Liver (tissue), 9 donors: ENCODE data around the gene DPEP3. TPM values are rescaled to one million over a fixed set of nuclear protein-coding genes. Genes with fewer than 3 reads are reported as not detected.

ENCODE experiments used
- DNase-seq: peaks from one replicate; pipeline ENCODE4 v3.0.0-alpha.2; 2017; ENCODE audit warnings: low spot score
- H3K27ac ChIP-seq, 2 donors: one replicate each; pipeline ENCODE4 v1.7.0; 2013; ENCODE audit warnings: inconsistent platforms in 2 of 2, low read length in 2 of 2, control low read depth in 1 of 2, low read depth in 1 of 2, mild to moderate bottlenecking in 1 of 2
- H3K27me3 ChIP-seq, 4 donors: one replicate each; pipeline versions ENCODE4 v1.6.1 to v1.7.0; 2013; ENCODE audit warnings: low read length in 3 of 4, inconsistent platforms in 1 of 4, mild to moderate bottlenecking in 1 of 4, moderate library complexity in 1 of 4; ENCODE audit not compliant: control insufficient read depth in 4 of 4, insufficient read depth in 4 of 4
- H3K36me3 ChIP-seq, 4 donors: one replicate each; pipeline versions ENCODE4 v1.6.1 to v1.7.0; 2013; ENCODE audit warnings: low read length in 3 of 4, mild to moderate bottlenecking in 3 of 4, low read depth in 1 of 4, moderate library complexity in 1 of 4; ENCODE audit not compliant: control insufficient read depth in 4 of 4, insufficient read depth in 3 of 4
- H3K4me1 ChIP-seq, 4 donors: one replicate each; pipeline versions ENCODE4 v1.6.1 to v1.7.0; 2013; ENCODE audit warnings: low read length in 3 of 4, mild to moderate bottlenecking in 3 of 4, moderate library complexity in 1 of 4; ENCODE audit not compliant: control insufficient read depth in 4 of 4, insufficient read depth in 4 of 4
- H3K4me3 ChIP-seq, 3 donors: one replicate each; pipeline versions ENCODE4 v1.6.1 to v1.7.0; 2013; ENCODE audit warnings: low read length in 3 of 3, control low read depth in 1 of 3, low read depth in 1 of 3, mild to moderate bottlenecking in 1 of 3
- H3K9ac ChIP-seq, 2 donors: one replicate each; pipeline ENCODE4 v1.7.0; 2013; ENCODE audit warnings: low read length in 2 of 2, mild to moderate bottlenecking in 2 of 2, moderate library complexity in 2 of 2, control low read depth in 1 of 2, low read depth in 1 of 2
- H3K9me3 ChIP-seq, 4 donors: one replicate each; pipeline versions ENCODE4 v1.6.1 to v1.7.0; 2013; ENCODE audit warnings: low read length in 3 of 4; ENCODE audit not compliant: control insufficient read depth in 4 of 4
- FOXA2 ChIP-seq: IDR thresholded peaks from 2 replicates; pipeline ENCODE4 v1.6.1; 2016; ENCODE audit warnings: antibody characterized with exemption
- GABPA ChIP-seq, 2 donors: IDR thresholded peaks in 1 of 2; conservative IDR thresholded peaks in 1 of 2; 2 replicates each; pipeline ENCODE4 v1.6.1; 2016; ENCODE audit warnings: antibody characterized with exemption in 2 of 2, mild to moderate bottlenecking in 1 of 2, moderate library complexity in 1 of 2
- HNF4A ChIP-seq, 2 donors: conservative IDR thresholded peaks; 2 replicates each; pipeline ENCODE4 v1.6.1; 2016; ENCODE audit warnings: antibody characterized with exemption in 2 of 2, mild to moderate bottlenecking in 2 of 2
- HNF4G ChIP-seq: IDR thresholded peaks from 2 replicates; pipeline ENCODE4 v1.6.1; 2016; ENCODE audit warnings: antibody characterized with exemption
- JUND ChIP-seq, 2 donors: IDR thresholded peaks; 2 replicates each; pipeline ENCODE4 v1.6.1; 2016; ENCODE audit warnings: antibody characterized with exemption in 2 of 2
- MAX ChIP-seq: IDR thresholded peaks from 2 replicates; pipeline ENCODE4 v1.6.1; 2016; ENCODE audit warnings: antibody characterized with exemption
- NR2F2 ChIP-seq: IDR thresholded peaks from 2 replicates; pipeline ENCODE4 v1.6.1; 2016; ENCODE audit warnings: antibody characterized with exemption
- RAD21 ChIP-seq, 2 donors: IDR thresholded peaks; 2 replicates each; pipeline ENCODE4 v1.6.1; 2016; ENCODE audit warnings: antibody characterized with exemption in 2 of 2, mild to moderate bottlenecking in 2 of 2
- RXRA ChIP-seq, 2 donors: IDR thresholded peaks; 2 replicates each; pipeline ENCODE4 v1.6.1; 2017 to 2018; ENCODE audit warnings: antibody characterized with exemption in 2 of 2, mild to moderate bottlenecking in 1 of 2
- SP1 ChIP-seq: IDR thresholded peaks from 2 replicates; pipeline ENCODE4 v1.6.1; 2018; ENCODE audit warnings: antibody characterized with exemption, mild to moderate bottlenecking
- YY1 ChIP-seq: IDR thresholded peaks from 2 replicates; pipeline ENCODE4 v1.6.1; 2016; ENCODE audit warnings: antibody characterized with exemption, mild to moderate bottlenecking
- WGBS: extraction: QIAGEN DNeasy Blood & Tissue Kit; methylation state at CpG from one replicate; pipeline ENCODE4 v1.1.7; 2013; 5-methylcytosine and 5-hydroxymethylcytosine counted together
- polyA plus RNA-seq, 2 donors: library from polyadenylated mRNA; stranded (reverse) in 1 of 2; unstranded in 1 of 2; fragments of 200-250 nt in 1 of 2; fragments of >200 nt in 1 of 2; fragmentation: Nextera tagmentation in 1 of 2; extraction: Ambion mirVana in 1 of 2; gene quantifications; one replicate each; pipeline versions ENCODE4 v1.2.1 to v1.2.3, GENCODE V29; 2013 to 2015
- total RNA-seq, 2 donors: library from RNA; depleted of rRNA; stranded (reverse); fragments of >200 nt; gene quantifications; one replicate each; pipeline ENCODE4 v1.2.3, GENCODE V29; 2014
- TF ChIP-seq, protein P1 (sequence below): IDR thresholded peaks from 2 replicates; pipeline ENCODE4 v1.6.1; 2016; ENCODE audit warnings: antibody characterized with exemption
- TF ChIP-seq, protein P2 (sequence below): IDR thresholded peaks from 2 replicates; pipeline ENCODE4 v1.6.1; 2016; ENCODE audit warnings: antibody characterized with exemption, mild to moderate bottlenecking
- TF ChIP-seq, protein P3 (sequence below): IDR thresholded peaks from 2 replicates; pipeline ENCODE4 v1.6.1; 2016; ENCODE audit warnings: antibody characterized with exemption
- TF ChIP-seq, protein P4 (sequence below): fragments of 150-350 bp; IDR thresholded peaks from 2 replicates; pipeline ENCODE4 v1.5.1; 2017; ENCODE audit warnings: improper control_type of control experiment, low read depth, low read length; ENCODE audit not compliant: missing input control
- donor health status: healthy.
- donor health status: healthy.
- donor health status: healthy.
- donor health status: healthy.
- donor health status: healthy.

Gene DPEP3
- total and polyA plus RNA-seq, 4 donors, result 0.08 to 0.37 (median 0.22) TPM; not detected in 1

- H3K36me3 ChIP-seq, result peaks cover 0 to 3% (median 2%) of the 10 kb centered on the region in 4 donors
- DNase-seq, result peak; percentile 98
- H3K9me3 ChIP-seq, result no peaks in the 10 kb centered on the region
- H3K4me3 ChIP-seq, result peak within 1 kb of the TSS; percentile 82 to 95 (median 91)
- H3K9ac ChIP-seq, result peak within 1 kb of the TSS; percentile 83 to 90
- WGBS, result under 1% methylated on average over 84 of the region's 84 CpGs
- H3K27me3 ChIP-seq, result no peaks in the 10 kb centered on the region
- H3K4me1 ChIP-seq, result peaks cover 6 to 27% (median 24%) of the 10 kb centered on the region in 4 donors
- TF ChIP-seq RXRA (IDR thresholded peaks at IDR 0.05) (peak; percentile 62 to 66), HNF4G (no peak), RAD21 (IDR thresholded peaks at IDR 0.05) (peak in 1 of 2 donors; percentile 58), HNF4A (conservative IDR thresholded peaks at IDR 0.05) (peak; percentile 61 to 65), MAX (peak; percentile 90), FOXA2 (no peak), NR2F2 (peak; percentile 35), JUND (IDR thresholded peaks at IDR 0.05) (no peak), SP1 (peak; percentile 61), YY1 (peak; percentile 95), GABPA (IDR thresholded peaks at IDR 0.05 in 1 of 2, conservative IDR thresholded peaks at IDR 0.05 in 1 of 2) (peak in 1 of 2 donors; percentile 61)
- TF ChIP-seq, protein P1, sequence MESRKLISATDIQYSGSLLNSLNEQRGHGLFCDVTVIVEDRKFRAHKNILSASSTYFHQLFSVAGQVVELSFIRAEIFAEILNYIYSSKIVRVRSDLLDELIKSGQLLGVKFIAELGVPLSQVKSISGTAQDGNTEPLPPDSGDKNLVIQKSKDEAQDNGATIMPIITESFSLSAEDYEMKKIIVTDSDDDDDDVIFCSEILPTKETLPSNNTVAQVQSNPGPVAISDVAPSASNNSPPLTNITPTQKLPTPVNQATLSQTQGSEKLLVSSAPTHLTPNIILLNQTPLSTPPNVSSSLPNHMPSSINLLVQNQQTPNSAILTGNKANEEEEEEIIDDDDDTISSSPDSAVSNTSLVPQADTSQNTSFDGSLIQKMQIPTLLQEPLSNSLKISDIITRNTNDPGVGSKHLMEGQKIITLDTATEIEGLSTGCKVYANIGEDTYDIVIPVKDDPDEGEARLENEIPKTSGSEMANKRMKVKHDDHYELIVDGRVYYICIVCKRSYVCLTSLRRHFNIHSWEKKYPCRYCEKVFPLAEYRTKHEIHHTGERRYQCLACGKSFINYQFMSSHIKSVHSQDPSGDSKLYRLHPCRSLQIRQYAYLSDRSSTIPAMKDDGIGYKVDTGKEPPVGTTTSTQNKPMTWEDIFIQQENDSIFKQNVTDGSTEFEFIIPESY, result no peak
- TF ChIP-seq, protein P2, sequence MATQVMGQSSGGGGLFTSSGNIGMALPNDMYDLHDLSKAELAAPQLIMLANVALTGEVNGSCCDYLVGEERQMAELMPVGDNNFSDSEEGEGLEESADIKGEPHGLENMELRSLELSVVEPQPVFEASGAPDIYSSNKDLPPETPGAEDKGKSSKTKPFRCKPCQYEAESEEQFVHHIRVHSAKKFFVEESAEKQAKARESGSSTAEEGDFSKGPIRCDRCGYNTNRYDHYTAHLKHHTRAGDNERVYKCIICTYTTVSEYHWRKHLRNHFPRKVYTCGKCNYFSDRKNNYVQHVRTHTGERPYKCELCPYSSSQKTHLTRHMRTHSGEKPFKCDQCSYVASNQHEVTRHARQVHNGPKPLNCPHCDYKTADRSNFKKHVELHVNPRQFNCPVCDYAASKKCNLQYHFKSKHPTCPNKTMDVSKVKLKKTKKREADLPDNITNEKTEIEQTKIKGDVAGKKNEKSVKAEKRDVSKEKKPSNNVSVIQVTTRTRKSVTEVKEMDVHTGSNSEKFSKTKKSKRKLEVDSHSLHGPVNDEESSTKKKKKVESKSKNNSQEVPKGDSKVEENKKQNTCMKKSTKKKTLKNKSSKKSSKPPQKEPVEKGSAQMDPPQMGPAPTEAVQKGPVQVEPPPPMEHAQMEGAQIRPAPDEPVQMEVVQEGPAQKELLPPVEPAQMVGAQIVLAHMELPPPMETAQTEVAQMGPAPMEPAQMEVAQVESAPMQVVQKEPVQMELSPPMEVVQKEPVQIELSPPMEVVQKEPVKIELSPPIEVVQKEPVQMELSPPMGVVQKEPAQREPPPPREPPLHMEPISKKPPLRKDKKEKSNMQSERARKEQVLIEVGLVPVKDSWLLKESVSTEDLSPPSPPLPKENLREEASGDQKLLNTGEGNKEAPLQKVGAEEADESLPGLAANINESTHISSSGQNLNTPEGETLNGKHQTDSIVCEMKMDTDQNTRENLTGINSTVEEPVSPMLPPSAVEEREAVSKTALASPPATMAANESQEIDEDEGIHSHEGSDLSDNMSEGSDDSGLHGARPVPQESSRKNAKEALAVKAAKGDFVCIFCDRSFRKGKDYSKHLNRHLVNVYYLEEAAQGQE, result no peak
- TF ChIP-seq, protein P3, sequence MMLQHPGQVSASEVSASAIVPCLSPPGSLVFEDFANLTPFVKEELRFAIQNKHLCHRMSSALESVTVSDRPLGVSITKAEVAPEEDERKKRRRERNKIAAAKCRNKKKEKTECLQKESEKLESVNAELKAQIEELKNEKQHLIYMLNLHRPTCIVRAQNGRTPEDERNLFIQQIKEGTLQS, result no peak
- TF ChIP-seq, protein P4, sequence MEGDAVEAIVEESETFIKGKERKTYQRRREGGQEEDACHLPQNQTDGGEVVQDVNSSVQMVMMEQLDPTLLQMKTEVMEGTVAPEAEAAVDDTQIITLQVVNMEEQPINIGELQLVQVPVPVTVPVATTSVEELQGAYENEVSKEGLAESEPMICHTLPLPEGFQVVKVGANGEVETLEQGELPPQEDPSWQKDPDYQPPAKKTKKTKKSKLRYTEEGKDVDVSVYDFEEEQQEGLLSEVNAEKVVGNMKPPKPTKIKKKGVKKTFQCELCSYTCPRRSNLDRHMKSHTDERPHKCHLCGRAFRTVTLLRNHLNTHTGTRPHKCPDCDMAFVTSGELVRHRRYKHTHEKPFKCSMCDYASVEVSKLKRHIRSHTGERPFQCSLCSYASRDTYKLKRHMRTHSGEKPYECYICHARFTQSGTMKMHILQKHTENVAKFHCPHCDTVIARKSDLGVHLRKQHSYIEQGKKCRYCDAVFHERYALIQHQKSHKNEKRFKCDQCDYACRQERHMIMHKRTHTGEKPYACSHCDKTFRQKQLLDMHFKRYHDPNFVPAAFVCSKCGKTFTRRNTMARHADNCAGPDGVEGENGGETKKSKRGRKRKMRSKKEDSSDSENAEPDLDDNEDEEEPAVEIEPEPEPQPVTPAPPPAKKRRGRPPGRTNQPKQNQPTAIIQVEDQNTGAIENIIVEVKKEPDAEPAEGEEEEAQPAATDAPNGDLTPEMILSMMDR, result no peak
- peak within 1 kb of the TSS; percentile 77 for H3K27ac ChIP-seq
These were observed 42.6 kb upstream of the DPEP3 start, which contains the start of the genes DDX28 and DUS2 for GRCh38 chr16:68022728-68023537. DDX28 (minus strand) TSS chr16:68023232; CDS start chr16:68023202, 30 bp downstream. DUS2 (plus strand) TSS chr16:68023284; CDS start chr16:68038024, 14,740 bp downstream.
